GM18517 (cell line): ENCODE results near the gene ATP6V1F.
A peak's percentile ranks its signal among the peaks of the same experiment; 100 is the strongest.

Source experiments
- ATAC-seq: cut with Tn5 transposase; IDR thresholded peaks from one replicate; pipeline ENCODE4 v1.9.1; 2021; ENCODE audit warnings: mild to moderate bottlenecking, moderate library complexity; ENCODE audit not compliant: unreplicated experiment

Gene ATP6V1F

GRCh38 chr7:128862571-128863432 lies at the start of gene ATP6V1F:
ATP6V1F (plus strand) TSS chr7:128862856; CDS start chr7:128862905, 49 bp downstream.
- peak; percentile 92 for ATAC-seq

- no peak for ATAC-seq
These were observed 48.2 kb upstream of the ATP6V1F start for GRCh38 chr7:128814499-128814898.

GRCh38 chr7:128815289-128815942 lies 47.2 kb upstream of the ATP6V1F start:
- ATAC-seq, result no peak

GRCh38 chr7:128818694-128819093 lies 44.0 kb upstream of the ATP6V1F start:
- no peak for ATAC-seq

GRCh38 chr7:128821724-128822123 lies 40.9 kb upstream of the ATP6V1F start:
- ATAC-seq, result no peak

GRCh38 chr7:128826512-128826911 lies 36.1 kb upstream of the ATP6V1F start:
- no peak for ATAC-seq

- ATAC-seq, result no peak
These were observed 35.8 kb upstream of the ATP6V1F start for GRCh38 chr7:128826916-128827247.

GRCh38 chr7:128827248-128827958 lies 35.3 kb upstream of the ATP6V1F start:
- no peak for ATAC-seq

- ATAC-seq, result no peak
These were observed 34.5 kb upstream of the ATP6V1F start for GRCh38 chr7:128827971-128828711.

- ATAC-seq, result no peak
These were observed 33.1 kb upstream of the ATP6V1F start for GRCh38 chr7:128829391-128830166.

- ATAC-seq, result no peak
These were observed 32.2 kb upstream of the ATP6V1F start, which contains the start of gene FLNC for GRCh38 chr7:128830231-128831177. FLNC (plus strand) TSS chr7:128830406; CDS start chr7:128830638, 232 bp downstream.

GRCh38 chr7:128831178-128831993 lies 31.3 kb upstream of the ATP6V1F start:
- no peak for ATAC-seq

GRCh38 chr7:128831994-128832879 lies 30.4 kb upstream of the ATP6V1F start:
- ATAC-seq, result no peak

GRCh38 chr7:128832880-128833147 lies 29.8 kb upstream of the ATP6V1F start:
- ATAC-seq, result no peak

- ATAC-seq, result no peak
These were observed 29.3 kb upstream of the ATP6V1F start for GRCh38 chr7:128833148-128833945.

- no peak for ATAC-seq
These were observed 28.7 kb upstream of the ATP6V1F start for GRCh38 chr7:128833946-128834325.
